Body of pancreas (tissue), 4 donors: ENCODE results near the gene CCDC136.

Source experiments
- CTCF ChIP-seq, 7 experiments: fragments of 450-650 bp in 4 of 7; fragments of 200-600 bp in 3 of 7; sonication (generic) in 3 of 7; IDR thresholded peaks; one replicate each; pipeline ENCODE4 v1.5.1; 2016 to 2019; ENCODE audit warnings: antibody characterized with exemption in 7 of 7
- POLR2A ChIP-seq, 3 donors: fragments of 450-650 bp; IDR thresholded peaks; one replicate each; pipeline ENCODE4 v1.6.1; 2016; ENCODE audit warnings: antibody characterized with exemption in 3 of 3, mild to moderate bottlenecking in 2 of 3

GRCh38 chr7:128810997-128811396, 19.2 kb downstream of the CCDC136 start:
- no peak for TF ChIP-seq CTCF (IDR thresholded peaks at IDR 0.05)
- no peak for TF ChIP-seq POLR2A (IDR thresholded peaks at IDR 0.05)
